GM12873 (cell line): ENCODE results near the gene SLC8A2.

Experiments
- TF ChIP-seq, protein P1 (sequence below): IDR thresholded peaks from 2 replicates; pipeline ENCODE4 v1.5.1; 2012; ENCODE audit warnings: low read depth, mild to moderate bottlenecking, moderate library complexity, low read length, control low read depth; ENCODE audit not compliant: insufficient read depth; ENCODE audit errors: missing control alignments

Gene SLC8A2

DNA sequence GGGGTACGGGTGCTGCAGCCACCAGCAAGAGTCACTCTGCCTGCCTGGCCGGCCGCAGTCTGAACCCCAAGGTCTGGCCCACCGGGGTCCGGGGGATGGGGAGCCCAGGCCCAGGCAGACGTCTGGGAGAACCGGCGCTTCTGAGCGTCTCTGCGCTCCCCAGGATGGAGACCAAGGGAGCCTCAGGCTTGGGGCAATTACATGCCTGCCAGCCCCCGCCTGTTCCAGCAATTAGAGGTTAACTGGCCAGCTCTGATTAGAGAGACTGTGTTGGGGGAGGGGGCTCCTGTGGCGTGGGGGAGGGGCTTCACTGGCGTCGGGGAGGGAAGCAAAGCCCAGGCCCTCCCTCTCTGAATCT, 64.3 kb downstream of the SLC8A2 start:
- TF ChIP-seq, protein P1, sequence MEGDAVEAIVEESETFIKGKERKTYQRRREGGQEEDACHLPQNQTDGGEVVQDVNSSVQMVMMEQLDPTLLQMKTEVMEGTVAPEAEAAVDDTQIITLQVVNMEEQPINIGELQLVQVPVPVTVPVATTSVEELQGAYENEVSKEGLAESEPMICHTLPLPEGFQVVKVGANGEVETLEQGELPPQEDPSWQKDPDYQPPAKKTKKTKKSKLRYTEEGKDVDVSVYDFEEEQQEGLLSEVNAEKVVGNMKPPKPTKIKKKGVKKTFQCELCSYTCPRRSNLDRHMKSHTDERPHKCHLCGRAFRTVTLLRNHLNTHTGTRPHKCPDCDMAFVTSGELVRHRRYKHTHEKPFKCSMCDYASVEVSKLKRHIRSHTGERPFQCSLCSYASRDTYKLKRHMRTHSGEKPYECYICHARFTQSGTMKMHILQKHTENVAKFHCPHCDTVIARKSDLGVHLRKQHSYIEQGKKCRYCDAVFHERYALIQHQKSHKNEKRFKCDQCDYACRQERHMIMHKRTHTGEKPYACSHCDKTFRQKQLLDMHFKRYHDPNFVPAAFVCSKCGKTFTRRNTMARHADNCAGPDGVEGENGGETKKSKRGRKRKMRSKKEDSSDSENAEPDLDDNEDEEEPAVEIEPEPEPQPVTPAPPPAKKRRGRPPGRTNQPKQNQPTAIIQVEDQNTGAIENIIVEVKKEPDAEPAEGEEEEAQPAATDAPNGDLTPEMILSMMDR = no peak

DNA sequence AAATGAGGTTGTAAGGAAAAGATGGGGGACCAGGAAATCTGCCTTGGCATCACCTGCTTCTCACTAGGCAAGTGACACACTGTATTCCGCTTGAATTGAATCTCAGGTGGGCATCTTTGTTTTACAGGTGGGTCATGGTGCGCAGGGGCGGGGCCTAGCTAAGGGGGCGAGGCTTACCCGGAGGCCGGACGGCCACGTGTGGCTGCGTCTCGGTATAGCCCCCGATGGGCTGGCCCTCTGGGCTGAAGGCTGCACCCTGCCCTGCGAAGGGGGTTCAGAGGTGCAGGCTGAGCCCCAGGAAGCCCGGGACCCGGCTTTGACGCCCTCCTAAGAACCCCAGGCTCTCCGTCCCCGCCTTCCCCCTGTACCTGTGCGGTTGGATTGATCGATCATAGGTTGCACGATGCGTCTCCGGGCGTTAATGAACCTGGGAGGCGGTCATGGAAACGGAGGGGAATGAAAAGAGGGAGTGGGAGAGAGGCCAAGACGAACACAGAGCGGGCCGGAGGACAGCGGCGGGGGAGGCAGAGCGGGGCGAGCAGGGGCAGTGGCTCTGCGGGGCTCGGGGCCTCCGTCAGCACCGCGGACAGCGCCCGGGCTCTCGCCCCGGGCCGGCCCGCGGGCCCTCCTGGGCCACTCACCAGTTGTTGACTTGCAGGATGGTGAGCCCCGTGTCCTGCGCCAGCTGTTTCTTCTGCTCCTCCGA, 64.8 kb downstream of the SLC8A2 start:
- TF ChIP-seq, protein P1 = no peak

DNA sequence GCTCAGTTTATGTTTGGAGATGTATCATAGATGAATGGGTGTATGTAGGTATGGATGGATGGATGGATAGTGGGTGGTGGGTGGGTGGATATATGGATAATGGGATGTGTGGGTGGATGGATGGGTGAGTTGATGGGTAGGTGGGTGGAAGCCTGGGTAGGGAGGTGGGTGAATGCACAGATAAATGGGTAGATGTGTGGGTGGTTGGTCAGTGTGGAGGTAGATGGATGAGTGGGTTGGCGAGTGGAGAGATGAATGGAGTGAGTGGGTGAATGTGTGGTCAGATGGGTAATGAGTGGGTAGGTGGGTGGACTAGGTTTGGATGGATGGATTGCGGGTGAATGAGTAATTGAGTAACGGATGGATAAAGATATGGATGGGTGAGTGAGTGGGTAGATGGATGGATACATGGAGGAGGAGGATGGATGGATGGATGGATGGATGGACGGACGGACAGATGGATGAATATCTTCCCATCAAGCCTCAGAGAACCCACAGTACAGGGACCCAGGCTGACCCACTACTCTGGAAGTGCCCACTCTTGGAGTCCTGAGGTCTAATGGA, 65.8 kb downstream of the SLC8A2 start:
- TF ChIP-seq, protein P1 = no peak

DNA sequence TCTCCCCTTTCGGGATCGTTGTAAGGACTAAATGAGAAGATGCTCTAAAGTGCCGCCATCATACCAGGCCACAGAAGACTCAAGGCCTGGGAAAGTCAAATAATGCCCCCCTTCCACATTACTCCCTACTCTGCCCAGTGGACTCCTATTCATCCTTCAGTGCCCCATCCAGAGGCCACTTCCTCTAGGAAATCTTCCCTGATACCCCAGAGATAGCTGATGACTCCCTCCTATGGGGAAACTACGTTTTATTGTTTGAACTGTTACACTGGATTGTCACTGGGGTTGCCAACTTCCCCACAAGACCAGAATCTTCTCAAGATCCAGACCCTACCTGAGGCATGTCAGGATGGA, 66.5 kb downstream of the SLC8A2 start:
- TF ChIP-seq, protein P1 = no peak

DNA sequence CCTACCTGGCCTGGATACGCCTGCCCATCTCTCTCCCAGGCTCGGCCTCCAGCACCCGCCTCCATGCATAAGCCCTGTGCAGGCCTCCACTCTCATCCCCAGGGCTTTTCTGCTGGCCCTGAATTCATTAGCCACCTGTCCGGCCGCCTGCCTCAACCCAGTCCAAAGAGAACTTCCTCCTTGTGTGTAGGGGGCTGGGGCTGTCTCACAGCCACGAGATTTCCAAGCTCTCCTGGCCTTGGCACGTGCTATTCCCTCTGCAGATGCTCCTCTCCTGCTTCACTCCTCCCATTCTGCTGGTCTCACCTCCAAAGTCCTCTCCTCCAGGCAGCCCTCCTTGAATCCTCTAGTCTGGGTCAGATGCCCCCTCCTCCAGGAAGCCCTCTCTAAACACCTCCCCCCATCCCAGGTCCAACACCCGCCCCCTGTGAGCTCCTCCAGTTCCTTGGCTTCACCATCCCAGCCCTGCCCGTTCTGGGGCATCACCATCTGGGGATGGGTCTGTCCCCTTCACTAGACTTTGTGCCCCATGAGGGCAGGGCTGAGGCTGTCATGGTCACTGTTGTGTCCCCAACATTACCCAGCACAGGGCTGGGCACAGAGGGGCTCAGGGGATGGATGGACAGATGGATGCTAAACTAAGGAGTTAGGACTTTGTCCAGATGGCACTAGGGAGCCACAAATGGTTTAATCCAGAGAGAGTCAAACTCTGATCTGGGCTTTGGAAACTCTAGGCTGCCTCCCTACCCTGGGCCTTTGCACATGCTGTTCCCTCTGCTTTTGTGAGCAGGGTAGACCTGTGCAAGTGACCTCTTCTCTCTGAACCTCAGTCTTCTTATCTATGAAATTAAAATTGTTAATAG, 67.1 kb downstream of the SLC8A2 start:
- TF ChIP-seq, protein P1 = no peak

DNA sequence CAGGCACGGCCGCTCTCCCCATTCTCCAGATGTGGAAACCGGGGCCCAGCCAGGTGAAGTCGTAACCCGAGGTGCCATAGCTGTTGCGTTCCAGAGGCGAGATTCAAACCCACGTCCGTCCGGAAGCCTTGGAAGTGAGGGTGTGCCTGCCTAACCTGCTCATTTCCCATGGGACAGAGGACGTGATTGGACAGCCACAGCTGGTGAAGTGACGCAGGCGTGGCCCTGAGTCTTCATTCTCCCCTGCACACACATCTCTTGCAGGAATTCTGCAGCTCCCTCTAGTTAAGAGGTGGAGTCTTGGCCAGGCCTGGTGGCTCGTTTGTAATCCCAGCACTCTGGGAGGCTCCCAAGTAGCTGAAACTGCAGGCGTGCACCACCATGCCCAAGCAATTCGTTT, 69.2 kb downstream of the SLC8A2 start:
- TF ChIP-seq, protein P1 = no peak
